Spleen (tissue), 7 donors: ENCODE results near the gene BSCL2.

Experiments used
- CTCF ChIP-seq, 11 experiments: fragments of 200-600 bp in 7 of 11; fragments of 450-650 bp in 4 of 11; sonication (generic) in 4 of 11; IDR thresholded peaks in 8 of 11; conservative IDR thresholded peaks in 3 of 11; 1 replicate in 7 of 11; 2 replicates in 4 of 11; pipeline versions ENCODE4 v1.4.0 to v1.8.0; 2016 to 2021; ENCODE audit warnings: antibody characterized with exemption in 11 of 11, inconsistent platforms in 4 of 11, mild to moderate bottlenecking in 1 of 11
- POLR2A ChIP-seq, 3 donors: fragments of 450-650 bp; IDR thresholded peaks; one replicate each; pipeline ENCODE4 v1.5.1; 2017; ENCODE audit warnings: antibody characterized with exemption in 3 of 3, mild to moderate bottlenecking in 1 of 3
- POLR2AphosphoS5 ChIP-seq, 3 donors: sonication (generic); formaldehyde crosslinking; IDR thresholded peaks; one replicate each; pipeline ENCODE4 v1.5.1; 2017; ENCODE audit warnings: antibody characterized with exemption in 3 of 3
- donor health status: DM: no; HTN: no; CAD: no; lungs with moderate emphysema.
- donor health status: DM: no; HTN: no; CAD: no.
- donor health status: DM: no; HTN: no; CAD: no.

GRCh38 chr11:62707277-62707861 is at the start of gene BSCL2, which contains the start of gene GNG3:
- TF ChIP-seq POLR2A (IDR thresholded peaks at IDR 0.05) (no peak), CTCF (IDR thresholded peaks at IDR 0.05 in 8 of 11, conservative IDR thresholded peaks at IDR 0.05 in 3 of 11) (no peak), POLR2AphosphoS5 (IDR thresholded peaks at IDR 0.05) (peak in 1 of 3 donors; percentile 61)
